Stomach (tissue), 9 donors: ENCODE measurements around the gene MEGF8. TPM values are rescaled to one million over a fixed set of nuclear protein-coding genes. Genes with fewer than 3 reads are reported as not detected.

ENCODE experiments used
- DNase-seq, 2 donors: peaks; one replicate each; pipeline versions ENCODE4 v3.0.0 to v3.0.0-alpha.2; 2013 to 2019
- H3K27ac ChIP-seq, 5 donors: fragments of 200-600 bp in 4 of 5; sonication (generic) in 4 of 5; one replicate each; pipeline ENCODE4 v1.5.1; 2013 to 2019; ENCODE audit warnings: mild to moderate bottlenecking in 1 of 5, moderate library complexity in 1 of 5
- H3K27me3 ChIP-seq, 3 donors: fragments of 200-600 bp; sonication (generic); one replicate each; pipeline ENCODE4 v1.5.1; 2017 to 2019; ENCODE audit warnings: mixed run types in 1 of 3
- H3K36me3 ChIP-seq, 4 donors: fragments of 200-600 bp; sonication (generic); 1 replicate in 3 of 4; 2 replicates in 1 of 4; pipeline ENCODE4 v1.5.1; 2016 to 2019
- H3K4me1 ChIP-seq, 4 donors: fragments of 200-600 bp; sonication (generic); one replicate each; pipeline ENCODE4 v1.5.1; 2016 to 2019
- H3K4me3 ChIP-seq, 4 donors: fragments of 200-600 bp; sonication (generic) in 3 of 4; one replicate each; pipeline ENCODE4 v1.5.1; 2016 to 2019; ENCODE audit warnings: mild to moderate bottlenecking in 1 of 4
- H3K9me3 ChIP-seq, 4 donors: fragments of 200-600 bp; sonication (generic); one replicate each; pipeline ENCODE4 v1.5.1; 2016 to 2019
- CTCF ChIP-seq, 7 experiments: fragments of 450-650 bp in 4 of 7; fragments of 200-600 bp in 3 of 7; sonication (generic) in 3 of 7; IDR thresholded peaks; one replicate each; pipeline ENCODE4 v1.5.1; 2016 to 2019; ENCODE audit warnings: antibody characterized with exemption in 7 of 7, control low read depth in 2 of 7, mild to moderate bottlenecking in 1 of 7
- EP300 ChIP-seq: sonication (generic); formaldehyde crosslinking; IDR thresholded peaks from one replicate; pipeline ENCODE4 v1.6.1; 2017; ENCODE audit warnings: antibody characterized with exemption
- POLR2A ChIP-seq, 4 donors: fragments of 450-650 bp; IDR thresholded peaks; one replicate each; pipeline ENCODE4 v1.6.1; 2016; ENCODE audit warnings: antibody characterized with exemption in 4 of 4, control low read depth in 2 of 4, mild to moderate bottlenecking in 1 of 4, moderate library complexity in 1 of 4
- POLR2AphosphoS5 ChIP-seq, 3 donors: sonication (generic); formaldehyde crosslinking; IDR thresholded peaks; one replicate each; pipeline ENCODE4 v1.6.1; 2016; ENCODE audit warnings: antibody characterized with exemption in 3 of 3
- WGBS, 5 donors: extraction: QIAGEN DNeasy Blood & Tissue Kit in 3 of 5; methylation state at CpG; one replicate each; pipeline versions ENCODE4 v1.1.5 to v1.1.7; 2013 to 2018; 5-methylcytosine and 5-hydroxymethylcytosine counted together
- intact Hi-C: fragments of 100-400 bp; cut with DNase I; formaldehyde crosslinking; loops from one replicate; pipeline ENCODE4 v1.15.1; 2023; ENCODE audit warnings: low total_unique reads
- polyA plus RNA-seq, 3 donors: library from polyadenylated mRNA; stranded (reverse); fragments of 200-250 nt; gene quantifications; one replicate each; pipeline ENCODE4 v1.2.3, GENCODE V29; 2013
- total RNA-seq, 5 donors: library from RNA; depleted of rRNA; stranded (reverse); fragments of >200 nt; gene quantifications; one replicate each; pipeline versions ENCODE4 v1.1.0 to v1.2.3, GENCODE V29; 2014 to 2016
- donor health status: healthy with polysubstance abuse.
- donor health status: Bipolar disorder and iron deficiency.
- donor health status: healthy.

MEGF8 gene
- total and polyA plus RNA-seq, 8 donors = 2.6 to 46.3 (median 12.3) TPM

GRCh38 chr19:42423462-42424344, 98.3 kb downstream of the MEGF8 start:
- H3K9me3 ChIP-seq = no peaks in the 10 kb centered on the region
- TF ChIP-seq POLR2AphosphoS5 (IDR thresholded peaks at IDR 0.05) (peak in 2 of 3 donors; percentile 45 to 54), EP300 (no peak), CTCF (IDR thresholded peaks at IDR 0.05) (peak in 1 of 7 experiments; percentile 14)
- H3K4me1 ChIP-seq = peaks cover 13 to 59% (median 33%) of the 10 kb centered on the region in 4 donors
- H3K27me3 ChIP-seq = peaks cover 0 to 24% (median 0%) of the 10 kb centered on the region in 3 donors
- 1 to 4% (median 3%) methylated on average over 40 to 65 of the region's 65 CpGs for WGBS, 5 donors
- peak overlapping the region; percentile 61 to 81 (median 64) for H3K4me3 ChIP-seq
- peak; percentile 87 to 97 for DNase-seq
- H3K36me3 ChIP-seq = peaks cover 0 to 18% (median 10%) of the 10 kb centered on the region in 4 donors
- intact Hi-C loops = no loop called here
- peak overlapping the region; percentile 62 to 81 (median 77) for H3K27ac ChIP-seq

DNA sequence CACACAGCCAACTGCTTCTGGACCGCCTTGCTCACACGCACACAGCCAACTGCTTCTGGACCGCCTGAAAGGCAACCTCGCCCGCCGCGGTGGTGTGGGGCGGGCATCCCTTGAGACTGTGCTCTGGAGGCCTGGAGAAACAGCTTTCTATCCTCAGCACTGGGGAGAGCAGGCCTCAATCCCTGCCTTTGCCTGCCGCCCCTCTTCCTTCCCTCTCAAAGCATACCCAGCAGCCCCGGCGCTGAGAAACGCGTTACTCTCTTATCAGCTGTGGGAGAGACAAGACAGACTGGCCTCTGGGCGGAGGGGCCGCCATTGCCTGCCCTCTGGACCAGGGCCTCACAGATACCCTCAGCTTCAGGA, 98.9 kb downstream of the MEGF8 start:
- intact Hi-C loops = no loop called here
- 54 to 90% (median 55%) methylated on average over 2 to 15 of the region's 15 CpGs for WGBS, 5 donors

GRCh38 chr19:42424712-42425131, 99.3 kb downstream of the MEGF8 start:
- peaks cover 0 to 20% (median 0%) of the 10 kb centered on the region in 3 donors for H3K27me3 ChIP-seq
- H3K4me1 ChIP-seq = peaks cover 13 to 53% (median 30%) of the 10 kb centered on the region in 4 donors
- no peak overlapping the region for H3K27ac ChIP-seq
- no peak for TF ChIP-seq CTCF (IDR thresholded peaks at IDR 0.05)
- TF ChIP-seq POLR2AphosphoS5 (IDR thresholded peaks at IDR 0.05) = no peak
- no peak for TF ChIP-seq EP300
- no peak for TF ChIP-seq POLR2A (IDR thresholded peaks at IDR 0.05)
- peak in 1 of 2 donors; percentile 41 for DNase-seq
- intact Hi-C loops = no loop called here
- H3K9me3 ChIP-seq = no peaks in the 10 kb centered on the region
- WGBS, 5 donors = 56 to 74% (median 66%) methylated on average over 13 of the region's 13 CpGs
- H3K4me3 ChIP-seq = no peak overlapping the region
- H3K36me3 ChIP-seq = peaks cover 0 to 27% (median 12%) of the 10 kb centered on the region in 4 donors

More for the DNA sequence above, 98.9 kb downstream of the MEGF8 start:
- DNase-seq = no peak
- no peaks in the 10 kb centered on the region for H3K9me3 ChIP-seq
- H3K27ac ChIP-seq = peak overlapping the region in 3 of 5 donors; percentile 77 to 81 (median 80)
- peak overlapping the region; percentile 61 to 81 (median 64) for H3K4me3 ChIP-seq
- H3K4me1 ChIP-seq = peaks cover 13 to 56% (median 32%) of the 10 kb centered on the region in 4 donors
- peaks cover 0 to 22% (median 0%) of the 10 kb centered on the region in 3 donors for H3K27me3 ChIP-seq
- TF ChIP-seq CTCF (IDR thresholded peaks at IDR 0.05) (no peak), POLR2AphosphoS5 (IDR thresholded peaks at IDR 0.05) (no peak), POLR2A (IDR thresholded peaks at IDR 0.05) (no peak), EP300 (no peak)
- peaks cover 0 to 24% (median 12%) of the 10 kb centered on the region in 4 donors for H3K36me3 ChIP-seq

DNA sequence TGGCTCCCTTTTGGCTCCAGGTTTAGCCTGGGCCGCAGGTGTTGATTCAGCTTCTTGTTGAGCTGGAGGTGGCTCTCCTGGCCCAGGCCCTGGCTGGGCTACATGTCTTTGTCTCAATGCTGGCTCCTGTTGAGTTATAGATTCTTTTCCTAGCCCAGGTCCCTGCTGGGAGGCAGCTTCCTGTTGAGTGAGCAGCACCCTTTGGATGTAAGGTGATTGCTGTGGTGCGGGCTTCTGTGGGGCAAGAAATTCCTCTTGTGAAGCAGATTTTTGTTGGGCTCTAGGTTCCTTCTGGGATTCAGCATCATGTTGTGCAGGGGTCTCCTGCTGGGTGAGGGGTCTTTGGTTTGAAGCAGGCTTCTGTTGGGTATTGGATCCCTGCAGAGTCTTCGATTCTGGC, 101.2 kb downstream of the MEGF8 start:
- no peak for DNase-seq
- WGBS, 5 donors = 85 to 96% (median 91%) methylated on average over 2 to 3 of the region's 3 CpGs
- no peak overlapping the region for H3K27ac ChIP-seq

More for the DNA sequence above, 101.2 kb downstream of the MEGF8 start:
- Histone ChIP-seq H3K27me3 (peaks cover 0 to 20% (median 0%) of the 10 kb centered on the region in 3 donors), H3K36me3 (peaks cover 0 to 45% (median 20%) of the 10 kb centered on the region in 4 donors), H3K4me1 (peaks cover 13 to 37% (median 27%) of the 10 kb centered on the region in 4 donors), H3K4me3 (no peak overlapping the region), H3K9me3 (no peaks in the 10 kb centered on the region)
- intact Hi-C loops = no loop called here
- TF ChIP-seq EP300 = no peak
- TF ChIP-seq CTCF (IDR thresholded peaks at IDR 0.05) = no peak
- TF ChIP-seq POLR2A (IDR thresholded peaks at IDR 0.05) = no peak
- TF ChIP-seq POLR2AphosphoS5 (IDR thresholded peaks at IDR 0.05) = no peak
